Ovary (tissue), 3 donors: ENCODE measurements around the gene PPHLN1.

Source experiments
- POLR2A ChIP-seq: fragments of 450-650 bp; IDR thresholded peaks from one replicate; pipeline ENCODE4 v1.6.1; 2017; ENCODE audit warnings: antibody characterized with exemption, mild to moderate bottlenecking, moderate library complexity
- TF ChIP-seq, protein P1 (sequence below), 3 donors: fragments of 450-650 bp in 2 of 3; fragments of 200-600 bp in 1 of 3; IDR thresholded peaks; one replicate each; pipeline versions ENCODE4 v1.5.1 to v1.8.0; 2016 to 2022; ENCODE audit warnings: antibody characterized with exemption in 3 of 3, mild to moderate bottlenecking in 1 of 3
- donor health status: DM: no; HTN: no; CAD: no.

DNA sequence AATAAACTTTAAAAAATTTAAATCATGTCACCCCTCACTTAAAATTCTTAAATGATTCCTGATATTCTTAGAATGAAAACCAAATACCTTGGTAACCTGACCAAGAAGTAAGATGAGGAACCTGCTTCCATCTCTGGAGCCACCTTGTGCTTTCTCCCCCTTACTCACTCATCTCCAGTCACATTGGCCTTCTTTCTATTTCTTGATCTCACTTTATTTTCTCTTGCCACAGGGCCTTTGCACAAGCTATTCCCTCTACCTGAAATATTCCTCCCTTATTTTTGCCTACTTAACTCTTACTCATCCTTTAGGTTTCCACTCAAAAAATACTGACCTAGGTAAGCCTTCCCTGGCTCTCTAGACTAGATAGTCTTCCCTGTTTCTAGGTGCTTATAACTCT, 5.2 kb upstream of the PPHLN1 start:
- TF ChIP-seq, protein P1, sequence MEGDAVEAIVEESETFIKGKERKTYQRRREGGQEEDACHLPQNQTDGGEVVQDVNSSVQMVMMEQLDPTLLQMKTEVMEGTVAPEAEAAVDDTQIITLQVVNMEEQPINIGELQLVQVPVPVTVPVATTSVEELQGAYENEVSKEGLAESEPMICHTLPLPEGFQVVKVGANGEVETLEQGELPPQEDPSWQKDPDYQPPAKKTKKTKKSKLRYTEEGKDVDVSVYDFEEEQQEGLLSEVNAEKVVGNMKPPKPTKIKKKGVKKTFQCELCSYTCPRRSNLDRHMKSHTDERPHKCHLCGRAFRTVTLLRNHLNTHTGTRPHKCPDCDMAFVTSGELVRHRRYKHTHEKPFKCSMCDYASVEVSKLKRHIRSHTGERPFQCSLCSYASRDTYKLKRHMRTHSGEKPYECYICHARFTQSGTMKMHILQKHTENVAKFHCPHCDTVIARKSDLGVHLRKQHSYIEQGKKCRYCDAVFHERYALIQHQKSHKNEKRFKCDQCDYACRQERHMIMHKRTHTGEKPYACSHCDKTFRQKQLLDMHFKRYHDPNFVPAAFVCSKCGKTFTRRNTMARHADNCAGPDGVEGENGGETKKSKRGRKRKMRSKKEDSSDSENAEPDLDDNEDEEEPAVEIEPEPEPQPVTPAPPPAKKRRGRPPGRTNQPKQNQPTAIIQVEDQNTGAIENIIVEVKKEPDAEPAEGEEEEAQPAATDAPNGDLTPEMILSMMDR (IDR thresholded peaks at IDR 0.05): no peak
- no peak for TF ChIP-seq POLR2A
